GM18520 (cell line): ENCODE data around the gene CSRP3.
"Not testable (repeated sequence)": the region's sequence is repeated elsewhere in the genome, so short reads cannot be mapped to it uniquely, and the experiment has no call there.

ENCODE experiments used
- ATAC-seq: cut with Tn5 transposase; IDR thresholded peaks from one replicate; pipeline ENCODE4 v1.9.1; 2021; ENCODE audit not compliant: unreplicated experiment

Gene CSRP3

DNA sequence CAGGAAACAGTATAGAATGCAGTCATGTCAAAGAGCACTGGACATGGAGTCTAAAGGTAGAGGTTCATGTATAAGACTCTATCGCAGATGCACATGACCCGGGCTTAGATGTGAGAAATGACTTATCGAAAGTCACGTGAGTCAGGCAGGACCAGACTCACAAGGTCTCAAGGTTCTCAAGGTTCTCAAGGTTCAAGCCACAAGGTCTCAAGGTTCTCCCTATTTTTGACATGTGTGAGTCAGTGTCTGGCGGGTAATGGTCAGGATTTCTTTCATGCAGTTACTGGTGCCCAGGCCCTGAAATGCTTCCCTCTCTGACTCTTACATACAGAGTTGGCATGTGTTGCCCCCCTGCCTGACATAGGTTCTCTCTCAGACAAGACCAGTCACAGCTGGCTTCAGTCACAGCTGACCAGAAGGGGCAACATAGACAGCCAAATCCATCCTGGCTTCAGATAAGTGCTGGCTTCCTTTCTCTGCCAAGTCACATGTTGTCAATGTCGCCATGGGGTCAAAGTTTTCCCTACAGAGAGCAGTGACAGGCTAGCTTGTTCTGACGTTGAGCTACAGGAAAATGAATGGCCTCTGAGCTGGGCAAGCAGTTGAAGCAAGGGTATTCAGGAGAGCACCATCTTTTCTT is 10.1 kb downstream of the CSRP3 start:
- no peak for ATAC-seq

DNA sequence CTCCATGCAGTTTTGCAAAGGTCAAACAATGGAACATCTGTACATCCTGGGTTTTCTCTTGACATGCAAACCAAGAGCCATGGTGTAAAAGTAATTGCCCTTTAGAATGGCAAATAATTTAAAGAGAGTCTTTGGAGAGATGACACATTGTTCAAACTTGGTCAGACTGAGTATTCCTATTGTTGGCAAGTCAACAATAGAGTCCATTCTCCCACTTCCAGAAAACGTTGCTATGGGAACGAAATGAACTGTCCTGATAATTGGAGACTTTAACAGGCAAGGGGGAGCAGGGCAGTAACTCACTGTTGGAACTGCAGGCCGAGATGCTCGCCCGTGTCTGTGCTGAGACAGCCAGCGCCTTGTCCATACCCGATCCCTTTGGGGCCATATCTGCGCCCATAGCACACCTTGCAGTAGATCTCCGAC is 13.9 kb downstream of the CSRP3 start:
- no peak for ATAC-seq

DNA sequence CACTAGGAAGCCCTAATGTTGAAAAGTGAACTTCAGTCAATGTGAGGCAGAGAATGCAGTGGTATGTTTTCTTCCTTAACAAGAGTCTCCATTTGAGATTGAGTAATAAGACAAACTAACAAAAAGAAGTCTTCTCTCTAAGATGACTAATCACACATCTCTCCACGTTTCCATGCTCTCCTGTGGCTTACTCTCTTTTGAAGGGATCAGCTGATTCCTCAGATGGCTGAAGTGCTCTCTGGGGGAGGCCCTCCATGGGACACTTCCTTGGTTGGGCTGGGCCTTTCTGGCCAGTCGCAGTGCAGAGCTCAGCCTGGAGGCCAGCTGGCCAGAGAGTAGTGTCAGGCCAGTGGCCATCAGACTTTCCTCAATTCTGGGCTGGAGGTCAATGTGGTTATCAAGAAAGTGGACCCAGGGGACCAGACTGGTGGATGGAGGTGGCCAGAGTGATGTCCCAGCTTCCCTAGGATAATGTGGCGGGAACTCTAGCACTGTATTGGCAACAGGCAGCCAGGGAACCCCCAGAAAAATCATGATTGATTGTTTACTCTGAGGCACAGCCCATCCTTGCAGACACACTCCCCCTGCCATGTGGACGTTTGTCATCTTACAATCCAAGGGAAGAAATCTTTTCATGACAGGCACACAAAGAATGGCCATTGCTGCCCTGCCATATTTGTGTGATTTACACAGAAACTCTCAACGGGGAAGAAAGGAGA is 14.5 kb downstream of the CSRP3 start:
- no peak for ATAC-seq

DNA sequence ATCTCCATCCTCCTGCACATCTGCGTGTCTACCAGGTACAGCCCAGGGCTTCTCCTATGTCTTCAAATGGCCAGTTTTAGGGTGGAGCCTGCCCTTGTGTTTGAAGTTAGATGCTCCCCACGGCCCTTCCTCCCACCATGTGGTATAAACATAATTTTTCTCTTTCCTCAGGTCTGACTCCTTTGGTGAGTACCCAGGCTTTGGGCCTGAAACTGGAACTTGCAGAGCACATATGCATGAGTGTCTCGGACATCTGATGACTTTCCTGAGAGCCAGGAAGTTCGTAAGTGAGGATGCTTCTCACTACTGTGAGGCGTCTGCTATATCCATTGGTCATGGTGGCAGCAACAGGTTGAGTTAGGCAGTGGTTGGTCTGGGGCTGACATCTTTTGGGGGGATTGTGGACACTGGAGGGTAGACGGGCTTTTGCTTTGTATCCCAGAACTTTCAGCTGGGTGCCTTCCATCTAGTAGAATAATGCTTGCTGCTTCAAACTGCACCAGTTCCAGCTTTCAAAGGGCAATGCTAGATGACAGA is 16.2 kb downstream of the CSRP3 start:
- no peak for ATAC-seq

DNA sequence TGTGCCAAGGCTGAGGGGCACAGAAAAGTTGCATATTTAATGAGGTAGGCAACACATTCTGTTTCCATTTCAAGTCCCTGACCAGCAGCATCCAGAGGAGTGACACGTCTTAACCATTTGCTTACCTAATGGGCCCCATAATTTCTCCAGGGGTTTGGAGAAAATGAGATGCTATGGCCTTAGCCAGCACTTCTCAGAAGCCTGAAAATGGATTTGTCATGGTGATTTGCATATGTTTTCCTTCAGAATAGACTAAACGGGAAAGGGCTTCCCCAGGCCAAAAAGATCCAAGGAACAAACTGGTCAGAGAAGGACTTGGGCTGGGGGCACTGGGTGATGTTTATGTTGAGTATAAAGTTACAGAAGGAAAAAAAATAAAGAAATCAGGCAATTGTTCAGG is 16.7 kb downstream of the CSRP3 start:
- ATAC-seq: no peak

DNA sequence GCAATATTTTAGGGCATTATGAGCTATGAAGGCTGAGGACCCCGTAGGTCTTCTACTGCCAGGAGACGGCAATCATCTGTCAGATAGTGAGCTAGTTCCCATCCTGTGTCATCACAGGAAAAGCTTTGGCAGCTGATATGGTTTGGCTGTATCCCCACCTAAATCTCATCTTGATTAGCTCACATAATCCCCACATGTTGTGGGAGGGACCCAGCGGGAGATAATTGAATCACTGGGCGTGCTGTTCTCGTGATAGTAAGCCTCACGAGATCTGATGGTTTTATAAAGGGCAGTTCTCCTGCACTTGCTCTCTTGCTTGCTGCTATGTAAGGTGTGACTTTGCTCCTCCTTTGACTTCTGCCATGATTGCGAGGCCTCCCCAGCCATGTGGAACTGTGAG is 18.1 kb downstream of the CSRP3 start:
- no peak for ATAC-seq

DNA sequence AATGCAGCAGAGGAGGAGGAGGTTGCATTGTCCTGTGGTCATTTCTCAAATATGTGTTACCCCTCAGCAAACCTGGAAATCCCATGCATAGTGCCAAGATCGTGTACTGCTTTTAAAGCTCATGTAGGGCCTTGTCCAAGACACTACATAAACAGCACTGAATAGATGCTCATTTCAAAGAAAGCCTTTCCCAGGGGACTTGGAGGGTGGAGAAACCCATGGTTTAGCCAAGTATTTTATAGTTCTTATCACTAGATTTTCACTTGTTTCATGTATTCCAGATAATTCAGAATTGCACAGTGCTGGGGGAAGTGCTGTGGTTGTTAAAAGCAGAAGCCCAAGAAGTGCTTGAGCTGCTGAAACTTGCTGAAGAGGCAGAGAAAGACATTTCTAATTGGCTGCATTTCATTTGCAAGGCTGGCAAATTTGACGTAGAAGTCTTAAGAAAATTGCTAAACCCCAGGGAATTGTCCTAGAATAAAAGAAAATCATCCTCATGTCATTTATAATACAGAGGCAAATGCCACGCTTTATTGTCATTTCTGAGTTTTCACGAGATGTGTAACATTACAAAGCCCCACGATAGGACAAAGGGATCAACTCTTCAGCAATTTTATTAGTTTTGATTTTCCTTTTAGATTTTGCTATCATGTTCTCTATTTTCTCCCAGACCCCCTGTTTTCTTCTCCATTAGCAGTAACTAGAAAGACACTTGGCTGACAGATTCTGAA is 20.1 kb downstream of the CSRP3 start:
- ATAC-seq: no peak

DNA sequence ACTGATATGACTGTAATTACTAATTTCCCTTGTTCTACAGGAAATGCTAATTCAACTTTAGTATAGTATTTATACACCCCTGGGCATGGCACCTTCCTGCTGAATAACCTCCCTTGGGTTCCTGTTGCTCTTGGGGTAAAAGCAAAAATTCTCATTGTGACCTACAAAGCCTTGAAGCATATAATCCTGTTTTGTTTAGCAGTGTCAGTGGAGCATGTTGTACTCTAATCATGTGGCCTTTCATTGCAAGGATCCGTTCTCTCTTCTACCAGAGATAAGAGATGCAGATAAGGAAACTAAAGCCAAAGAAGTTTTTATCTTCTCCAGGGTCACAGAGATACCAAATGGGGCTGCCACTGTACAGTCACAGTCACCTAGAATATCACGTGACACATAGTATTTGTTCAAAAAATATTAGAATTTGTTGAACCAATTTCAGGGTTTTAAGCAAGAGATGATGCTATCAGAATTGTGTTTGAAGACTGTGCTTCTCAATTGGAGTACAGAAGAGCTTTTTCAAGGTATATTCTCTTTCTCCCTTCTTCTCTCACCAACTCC is 25.1 kb downstream of the CSRP3 start:
- ATAC-seq: no peak

DNA sequence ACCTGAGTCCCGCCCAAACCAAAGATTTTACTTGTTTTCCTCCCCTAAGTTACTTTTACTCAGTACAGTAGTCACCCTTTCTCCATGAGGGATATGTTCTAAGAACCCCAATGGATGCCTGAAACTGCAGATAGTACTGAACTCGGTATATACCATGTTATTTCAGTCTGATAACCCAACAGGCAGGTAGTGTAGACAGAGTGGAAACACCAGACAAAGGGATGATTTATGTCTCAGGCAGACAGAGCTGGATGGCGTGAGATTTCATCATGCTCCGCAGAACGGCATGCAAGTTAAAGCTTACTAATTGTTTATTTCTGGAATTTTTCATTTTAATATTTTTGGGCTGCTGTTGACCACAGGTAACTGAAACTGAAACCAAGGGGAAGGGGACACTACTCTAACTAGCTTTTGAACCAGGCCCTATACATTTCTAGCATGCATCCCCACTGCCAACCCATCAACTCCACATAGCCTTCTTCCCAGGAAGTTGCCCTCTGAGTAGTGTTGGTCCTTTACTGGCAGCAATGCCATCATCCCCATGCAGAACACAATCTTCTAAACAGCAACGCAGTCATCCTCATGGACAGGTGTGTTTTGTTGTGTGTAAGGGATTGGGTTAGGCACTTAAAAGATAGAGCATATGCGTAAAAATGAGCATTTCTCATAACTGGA is 27.7 kb downstream of the CSRP3 start:
- no peak for ATAC-seq

DNA sequence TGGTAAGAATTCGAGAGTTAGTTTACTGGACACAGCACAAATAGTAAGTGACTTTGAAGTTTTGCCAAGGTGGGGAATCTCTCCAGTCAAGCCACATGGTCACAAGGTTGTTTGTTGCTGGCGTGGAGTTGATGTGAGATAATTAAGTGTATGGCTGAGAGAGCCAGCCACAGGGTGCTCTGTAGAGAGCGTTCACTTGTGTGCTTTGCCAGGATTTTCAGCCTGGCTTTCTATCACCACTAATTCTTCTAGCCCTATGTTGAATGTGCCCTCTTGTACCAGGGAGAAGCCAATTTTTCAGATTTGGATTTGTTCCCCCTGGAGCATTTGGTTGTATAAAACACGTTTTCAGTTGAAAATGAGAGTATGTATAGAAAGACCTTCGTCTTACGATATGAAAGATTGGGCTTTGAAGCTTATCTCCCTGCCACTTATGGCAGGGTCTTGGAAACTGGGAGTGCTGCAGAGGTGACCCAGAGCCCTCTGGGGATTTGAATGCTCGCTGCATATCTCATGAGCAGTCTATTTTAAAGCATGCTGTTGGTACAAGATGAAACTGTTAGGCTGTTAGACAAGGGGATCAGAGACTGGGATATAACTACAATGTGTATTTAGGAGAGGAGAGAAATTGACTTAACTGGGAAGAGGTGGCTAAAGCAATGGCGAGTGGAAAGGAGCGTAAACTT is 28.6 kb downstream of the CSRP3 start:
- no peak for ATAC-seq

DNA sequence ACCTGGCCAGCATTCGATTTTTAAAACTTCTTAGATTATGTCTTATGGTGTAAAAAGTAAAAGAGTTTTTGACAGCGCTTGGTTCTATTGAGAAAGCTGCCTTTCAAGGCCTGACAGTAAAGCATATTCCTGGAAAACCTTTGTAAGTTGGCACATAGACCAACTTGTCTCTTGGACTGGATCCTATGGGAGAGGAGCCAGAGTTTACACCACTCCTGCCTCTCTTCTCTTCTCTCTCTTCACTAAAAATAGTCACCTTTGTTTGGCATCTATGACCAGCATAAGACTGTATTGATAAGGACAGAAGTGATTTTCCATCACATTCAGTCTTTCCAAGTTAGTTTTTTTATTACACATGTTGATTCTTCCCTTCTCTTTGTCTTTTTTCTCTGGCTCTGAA is 33.7 kb downstream of the CSRP3 start:
- no peak for ATAC-seq

DNA sequence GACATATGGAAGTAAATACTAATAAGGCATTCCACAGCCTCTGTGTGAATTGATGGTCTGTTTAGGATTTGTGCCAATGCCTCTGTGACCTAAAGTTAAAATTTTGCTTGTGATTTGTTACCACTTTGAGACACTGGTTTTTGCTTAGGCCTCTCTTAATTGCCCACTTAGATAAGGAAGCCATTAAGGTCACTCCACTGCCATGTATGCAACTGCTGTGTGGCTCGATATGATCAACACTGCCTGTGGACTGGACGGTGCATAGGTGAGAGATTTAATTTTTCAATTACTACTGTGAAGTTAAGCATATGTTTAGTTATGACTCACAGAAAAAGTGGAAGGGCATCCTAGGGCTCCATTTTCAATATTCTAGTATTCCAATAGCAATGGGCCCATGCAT is 36.9 kb downstream of the CSRP3 start:
- ATAC-seq: no peak

DNA sequence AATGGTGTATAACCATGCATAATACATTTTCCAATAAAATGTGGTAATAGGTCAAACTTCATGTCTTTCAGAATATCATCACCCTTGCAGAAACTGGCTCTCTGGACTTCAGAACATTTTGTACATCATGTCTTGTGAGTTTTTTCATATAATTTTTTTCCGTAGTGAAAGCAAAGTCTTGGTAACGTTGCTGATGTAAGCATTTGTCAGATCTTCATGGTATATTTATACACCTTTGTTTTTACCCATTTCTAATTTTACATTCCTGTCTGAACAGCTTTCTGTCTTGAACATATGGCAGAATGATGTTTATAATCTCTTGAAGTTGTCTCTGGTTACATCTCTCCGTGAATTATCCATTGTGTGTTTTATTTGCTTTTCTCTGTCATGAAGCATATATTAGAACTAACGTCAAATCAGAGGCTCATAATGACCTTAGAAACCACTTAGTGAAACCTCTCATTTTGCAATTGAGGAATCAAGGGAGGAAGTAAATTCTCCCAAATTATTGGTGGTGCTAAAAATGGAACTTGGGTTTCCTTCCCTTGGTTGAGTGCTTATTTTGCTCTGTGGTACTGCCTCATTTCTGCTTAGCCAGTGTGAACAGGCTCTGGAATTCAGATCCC is 37.4 kb downstream of the CSRP3 start:
- ATAC-seq: no peak

DNA sequence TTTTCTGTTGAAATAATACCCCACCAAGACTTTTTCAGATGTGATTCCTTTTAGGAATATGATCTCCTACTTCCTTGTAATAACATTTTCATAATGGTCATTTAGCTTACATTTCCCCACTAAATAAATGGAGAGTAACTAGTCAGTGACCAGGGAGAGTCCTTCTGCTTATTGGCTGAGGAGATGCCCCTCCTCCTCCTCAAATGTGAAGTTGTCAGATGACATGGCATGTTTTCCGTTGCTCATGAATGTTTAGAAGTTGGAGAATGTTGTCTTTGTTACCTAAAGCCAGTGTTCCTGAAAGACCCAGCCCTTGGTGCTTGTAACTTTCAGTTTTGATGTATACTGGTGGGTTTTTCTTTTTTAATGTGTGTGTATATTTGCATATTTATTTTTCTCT is 38.2 kb downstream of the CSRP3 start:
- no peak for ATAC-seq

DNA sequence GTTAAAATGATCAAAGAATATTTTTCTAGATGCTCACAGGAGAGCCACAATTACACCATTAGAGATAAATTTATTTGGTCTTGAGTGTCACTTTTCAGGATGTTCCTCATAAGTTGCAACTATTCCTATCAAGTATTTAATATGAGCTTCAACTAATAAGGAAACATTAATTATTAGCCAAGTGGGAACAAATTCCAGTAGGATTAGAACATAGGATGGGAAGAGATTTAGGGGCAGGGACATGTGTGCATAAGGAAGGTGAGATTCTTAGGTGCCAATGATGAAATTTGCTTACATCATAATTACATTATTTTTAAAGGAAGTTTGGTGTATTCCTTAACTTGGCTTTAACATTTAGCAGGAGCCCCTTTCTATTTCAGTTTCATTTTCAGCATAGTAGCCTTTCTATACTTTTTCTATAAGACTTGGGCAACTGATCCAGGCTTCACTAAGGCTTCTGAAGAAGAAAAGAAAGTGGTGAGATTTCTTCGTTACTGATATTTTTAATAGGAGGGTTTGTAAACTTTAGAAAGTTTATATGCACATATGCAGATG is 38.8 kb downstream of the CSRP3 start:
- ATAC-seq: no peak

DNA sequence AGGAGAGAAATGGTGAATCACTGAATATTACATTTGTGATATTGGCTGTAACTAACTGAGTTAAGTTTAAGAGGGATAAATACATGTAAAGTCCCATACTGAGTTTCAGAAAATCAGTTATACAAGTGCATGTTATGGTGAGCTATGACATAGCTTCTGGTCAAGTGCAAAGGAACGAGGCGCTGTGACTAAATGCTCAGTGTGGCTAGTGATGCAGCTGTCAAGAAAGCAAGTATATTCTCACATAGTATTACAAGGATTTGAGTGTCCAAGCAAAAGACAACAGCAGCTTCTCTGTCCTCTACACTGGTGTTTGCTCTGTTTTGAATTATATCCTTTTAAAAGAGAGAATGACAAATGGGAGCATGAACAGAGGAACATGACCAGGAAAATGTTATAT is 40.1 kb downstream of the CSRP3 start:
- no peak for ATAC-seq

DNA sequence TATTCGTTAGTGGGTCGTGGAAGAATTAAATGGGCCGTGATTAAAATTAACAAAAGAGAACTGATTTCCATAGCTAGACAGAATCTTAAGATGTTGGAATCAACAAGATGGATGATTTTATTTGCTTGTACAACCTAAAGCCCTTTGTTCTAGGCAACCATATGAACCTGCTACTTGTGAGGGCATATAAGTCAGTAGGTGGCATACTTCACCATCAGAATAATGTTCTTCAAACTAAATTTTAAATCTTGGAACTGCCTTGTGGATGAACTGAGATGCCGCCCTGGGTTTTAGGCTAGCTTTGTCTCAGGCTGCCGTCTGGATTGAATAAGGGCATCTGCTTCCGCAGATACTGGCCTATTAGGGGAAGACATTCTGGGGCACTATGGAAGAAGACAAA is 40.9 kb downstream of the CSRP3 start:
- ATAC-seq: no peak

DNA sequence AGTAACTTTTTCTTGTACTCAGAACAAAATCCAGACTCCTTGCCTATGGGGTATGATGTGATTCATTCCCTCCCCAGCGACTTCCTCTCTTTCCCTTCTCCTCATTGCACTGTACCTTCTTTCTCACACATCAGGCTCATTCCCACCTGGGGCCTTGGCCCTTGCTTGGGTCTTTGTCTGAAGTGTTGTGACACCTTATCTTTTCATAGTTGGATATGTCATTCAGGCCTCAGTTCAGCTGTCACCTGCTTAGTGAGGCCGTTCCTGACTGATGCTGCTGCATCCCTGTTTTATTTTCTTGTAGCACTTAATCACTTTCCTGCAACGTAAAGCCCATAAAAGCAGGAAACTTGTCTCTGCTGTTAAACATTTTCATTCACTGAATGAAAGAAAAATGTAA is 44.9 kb downstream of the CSRP3 start:
- ATAC-seq: no peak

DNA sequence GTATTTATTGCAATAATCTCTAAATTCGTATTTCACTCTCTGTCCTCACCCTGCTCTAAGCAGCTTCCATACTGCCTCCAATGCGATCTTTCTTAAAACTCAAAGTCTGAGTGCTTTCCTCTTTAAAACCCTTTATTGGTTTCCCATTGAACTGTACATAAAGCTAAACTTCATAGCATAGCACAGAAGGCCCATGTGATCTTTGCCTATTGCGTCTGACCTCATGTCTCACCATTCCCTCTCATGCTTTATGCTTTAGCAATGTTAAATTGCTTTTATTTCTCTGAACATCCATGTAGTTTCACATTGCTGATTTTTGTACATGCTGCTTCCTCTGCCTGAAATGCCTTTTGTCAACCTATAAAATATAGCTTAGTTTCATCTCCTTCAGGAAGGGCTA is 56.5 kb downstream of the CSRP3 start:
- ATAC-seq: no peak

DNA sequence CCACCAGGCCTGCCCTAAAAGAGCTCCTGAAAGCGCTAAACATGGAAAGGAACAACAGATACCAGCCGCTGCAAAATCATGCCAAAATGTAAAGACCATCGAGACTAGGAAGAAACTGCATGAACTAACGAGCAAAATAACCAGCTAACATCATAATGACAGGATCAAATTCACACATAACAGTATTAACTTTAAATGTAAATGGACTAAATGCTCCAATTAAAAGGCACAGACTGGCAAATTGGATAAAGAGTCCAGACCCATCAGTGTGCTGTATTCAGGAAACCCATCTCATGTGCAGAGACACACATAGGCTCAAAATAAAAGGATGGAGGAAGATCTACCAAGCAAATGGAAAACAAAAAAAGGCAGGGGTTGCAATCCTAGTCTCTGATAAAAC is 64.9 kb downstream of the CSRP3 start:
- not testable (repeated sequence) for ATAC-seq
